HepG2 (cell line): Measurements from ENCODE around the gene STMN1. TPM values are rescaled to one million over a fixed set of nuclear protein-coding genes. Genes with fewer than 3 reads are reported as not detected.

ENCODE experiments used
- GPN1 ChIP-seq: sonication (generic); formaldehyde crosslinking; IDR thresholded peaks from 2 replicates; pipeline ENCODE4 v1.5.1; 2020; ENCODE audit warnings: missing genetic modification reagents, borderline replicate concordance
- PHF8 ChIP-seq: sonication (generic); formaldehyde crosslinking; IDR thresholded peaks from 2 replicates; pipeline ENCODE4 v1.5.0; 2020; ENCODE audit warnings: missing genetic modification reagents
- PTBP1 ChIP-seq: fragments of 200-400 bp; formaldehyde crosslinking; IDR thresholded peaks from 2 replicates; pipeline ENCODE4 v1.6.1; 2018; ENCODE audit warnings: low read length, low read depth; ENCODE audit not compliant: poor library complexity, severe bottlenecking
- ZNF629 ChIP-seq: sonication (generic); formaldehyde crosslinking; conservative IDR thresholded peaks from 2 replicates; pipeline ENCODE4 v1.5.0; 2020; ENCODE audit warnings: missing genetic modification reagents
- polyA plus RNA-seq, 8 experiments: library from polyadenylated mRNA; depleted of rRNA in 3 of 8; stranded (reverse) in 7 of 8; unstranded in 1 of 8; fragments of >200 nt; fragmentation: Illumina TruSeq in 4 of 8; extraction: Trizol in 4 of 8; gene quantifications; 2 replicates each; pipeline versions ENCODE4 v1.2.1 to v1.2.3, GENCODE V29; 2011 to 2016; ENCODE audit warnings: low read depth in 4 of 8, missing spikeins in 1 of 8, mixed read lengths in 1 of 8; ENCODE audit not compliant: insufficient read depth in 1 of 8
- total RNA-seq, 5 experiments: library from RNA; depleted of rRNA; stranded (reverse); fragments of >200 nt; fragmentation: Illumina TruSeq; extraction: Trizol; gene quantifications; 2 replicates each; pipeline ENCODE4 v1.2.3, GENCODE V29; 2016; ENCODE audit warnings: low read depth in 1 of 5
- TF ChIP-seq, protein P1 (sequence below), 2 experiments: fragments of 450-650 bp in 1 of 2; sonication (generic) in 1 of 2; formaldehyde crosslinking in 1 of 2; IDR thresholded peaks; 2 replicates each; pipeline versions ENCODE4 v1.6.1 to v1.8.0; 2016 to 2022; ENCODE audit warnings: antibody characterized with exemption in 1 of 2, mild to moderate bottlenecking in 1 of 2, missing genetic modification reagents in 1 of 2
- TF ChIP-seq, protein P2 (sequence below): IDR thresholded peaks from 2 replicates; pipeline ENCODE4 v1.6.1; 2018; ENCODE audit warnings: missing genetic modification reagents, mild to moderate bottlenecking, missing compliant biosample characterization
- TF ChIP-seq, protein P3 (sequence below): sonication (generic); formaldehyde crosslinking; IDR thresholded peaks from 2 replicates; pipeline ENCODE4 v1.5.0; 2020; ENCODE audit warnings: mild to moderate bottlenecking, missing genetic modification reagents
- TF ChIP-seq, protein P4 (sequence below): IDR thresholded peaks from 2 replicates; pipeline ENCODE4 v1.6.1; 2016; ENCODE audit warnings: missing compliant biosample characterization, missing genetic modification reagents, borderline replicate concordance
- TF ChIP-seq, protein P5 (sequence below): sonication (generic); formaldehyde crosslinking; IDR thresholded peaks from 2 replicates; pipeline ENCODE4 v1.5.0; 2020; ENCODE audit warnings: missing genetic modification reagents
- TF ChIP-seq, protein P6 (sequence below): sonication (generic); formaldehyde crosslinking; IDR thresholded peaks from 2 replicates; pipeline ENCODE4 v1.8.1; 2023; ENCODE audit warnings: mild to moderate bottlenecking, missing genetic modification reagents

The STMN1 gene
- total and polyA plus RNA-seq, 2 of the 13 experiments (the other 11 are each of a cell fraction or from before 2014, with no cell fraction given) = 45.9 to 409 TPM

DNA sequence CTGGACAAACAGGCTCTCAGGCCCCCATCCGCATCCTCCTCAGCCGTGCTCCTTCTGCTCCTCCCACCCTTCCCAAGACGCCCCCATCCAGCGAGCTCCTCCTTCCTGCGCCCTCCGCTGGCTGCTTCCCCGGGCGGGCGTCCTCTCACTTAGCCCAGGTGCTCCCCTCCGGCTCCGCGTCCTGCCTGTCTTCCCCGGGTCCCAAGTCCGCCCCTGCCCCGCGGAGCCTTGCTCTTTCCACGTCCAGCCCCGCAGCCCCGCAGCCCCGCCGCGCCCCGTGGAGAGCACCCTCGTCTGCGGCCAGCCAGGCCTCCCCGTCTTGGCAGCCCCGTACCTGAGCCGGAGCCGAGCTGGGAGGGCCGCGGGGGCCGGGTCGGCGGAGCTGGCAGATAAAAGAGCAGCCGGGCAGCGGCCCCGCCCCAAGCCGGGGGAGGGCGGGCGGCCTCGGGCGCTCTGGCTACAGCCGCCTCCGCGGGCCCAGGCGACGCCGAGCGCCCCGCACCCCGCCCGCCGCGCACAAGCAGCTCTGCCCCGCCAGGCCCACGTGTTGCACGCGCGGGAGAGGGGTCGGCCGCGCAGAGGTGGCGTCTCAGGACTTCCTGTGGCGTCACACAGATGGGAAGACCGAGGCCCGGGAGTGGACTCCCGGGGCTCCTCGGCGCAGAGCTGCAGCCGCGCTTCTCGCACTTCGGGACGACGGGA lies 30.9 kb downstream of the STMN1 start, which contains the start of gene PAQR7 (continued):
- TF ChIP-seq, protein P1, sequence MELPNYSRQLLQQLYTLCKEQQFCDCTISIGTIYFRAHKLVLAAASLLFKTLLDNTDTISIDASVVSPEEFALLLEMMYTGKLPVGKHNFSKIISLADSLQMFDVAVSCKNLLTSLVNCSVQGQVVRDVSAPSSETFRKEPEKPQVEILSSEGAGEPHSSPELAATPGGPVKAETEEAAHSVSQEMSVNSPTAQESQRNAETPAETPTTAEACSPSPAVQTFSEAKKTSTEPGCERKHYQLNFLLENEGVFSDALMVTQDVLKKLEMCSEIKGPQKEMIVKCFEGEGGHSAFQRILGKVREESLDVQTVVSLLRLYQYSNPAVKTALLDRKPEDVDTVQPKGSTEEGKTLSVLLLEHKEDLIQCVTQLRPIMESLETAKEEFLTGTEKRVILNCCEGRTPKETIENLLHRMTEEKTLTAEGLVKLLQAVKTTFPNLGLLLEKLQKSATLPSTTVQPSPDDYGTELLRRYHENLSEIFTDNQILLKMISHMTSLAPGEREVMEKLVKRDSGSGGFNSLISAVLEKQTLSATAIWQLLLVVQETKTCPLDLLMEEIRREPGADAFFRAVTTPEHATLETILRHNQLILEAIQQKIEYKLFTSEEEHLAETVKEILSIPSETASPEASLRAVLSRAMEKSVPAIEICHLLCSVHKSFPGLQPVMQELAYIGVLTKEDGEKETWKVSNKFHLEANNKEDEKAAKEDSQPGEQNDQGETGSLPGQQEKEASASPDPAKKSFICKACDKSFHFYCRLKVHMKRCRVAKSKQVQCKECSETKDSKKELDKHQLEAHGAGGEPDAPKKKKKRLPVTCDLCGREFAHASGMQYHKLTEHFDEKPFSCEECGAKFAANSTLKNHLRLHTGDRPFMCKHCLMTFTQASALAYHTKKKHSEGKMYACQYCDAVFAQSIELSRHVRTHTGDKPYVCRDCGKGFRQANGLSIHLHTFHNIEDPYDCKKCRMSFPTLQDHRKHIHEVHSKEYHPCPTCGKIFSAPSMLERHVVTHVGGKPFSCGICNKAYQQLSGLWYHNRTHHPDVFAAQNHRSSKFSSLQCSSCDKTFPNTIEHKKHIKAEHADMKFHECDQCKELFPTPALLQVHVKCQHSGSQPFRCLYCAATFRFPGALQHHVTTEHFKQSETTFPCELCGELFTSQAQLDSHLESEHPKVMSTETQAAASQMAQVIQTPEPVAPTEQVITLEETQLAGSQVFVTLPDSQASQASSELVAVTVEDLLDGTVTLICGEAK (IDR thresholded peaks at IDR 0.05) = no peak
- TF ChIP-seq, protein P1 (CRISPR knock-in tag; IDR thresholded peaks at IDR 0.05) = peak; percentile 56; the same call in 1 of the 2 replicates
- TF ChIP-seq, protein P2, sequence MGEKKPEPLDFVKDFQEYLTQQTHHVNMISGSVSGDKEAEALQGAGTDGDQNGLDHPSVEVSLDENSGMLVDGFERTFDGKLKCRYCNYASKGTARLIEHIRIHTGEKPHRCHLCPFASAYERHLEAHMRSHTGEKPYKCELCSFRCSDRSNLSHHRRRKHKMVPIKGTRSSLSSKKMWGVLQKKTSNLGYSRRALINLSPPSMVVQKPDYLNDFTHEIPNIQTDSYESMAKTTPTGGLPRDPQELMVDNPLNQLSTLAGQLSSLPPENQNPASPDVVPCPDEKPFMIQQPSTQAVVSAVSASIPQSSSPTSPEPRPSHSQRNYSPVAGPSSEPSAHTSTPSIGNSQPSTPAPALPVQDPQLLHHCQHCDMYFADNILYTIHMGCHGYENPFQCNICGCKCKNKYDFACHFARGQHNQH (CRISPR knock-in tag) = 0 out of 2 replicates have a peak, but pooled peaks have one; percentile 76
- TF ChIP-seq, protein P3, sequence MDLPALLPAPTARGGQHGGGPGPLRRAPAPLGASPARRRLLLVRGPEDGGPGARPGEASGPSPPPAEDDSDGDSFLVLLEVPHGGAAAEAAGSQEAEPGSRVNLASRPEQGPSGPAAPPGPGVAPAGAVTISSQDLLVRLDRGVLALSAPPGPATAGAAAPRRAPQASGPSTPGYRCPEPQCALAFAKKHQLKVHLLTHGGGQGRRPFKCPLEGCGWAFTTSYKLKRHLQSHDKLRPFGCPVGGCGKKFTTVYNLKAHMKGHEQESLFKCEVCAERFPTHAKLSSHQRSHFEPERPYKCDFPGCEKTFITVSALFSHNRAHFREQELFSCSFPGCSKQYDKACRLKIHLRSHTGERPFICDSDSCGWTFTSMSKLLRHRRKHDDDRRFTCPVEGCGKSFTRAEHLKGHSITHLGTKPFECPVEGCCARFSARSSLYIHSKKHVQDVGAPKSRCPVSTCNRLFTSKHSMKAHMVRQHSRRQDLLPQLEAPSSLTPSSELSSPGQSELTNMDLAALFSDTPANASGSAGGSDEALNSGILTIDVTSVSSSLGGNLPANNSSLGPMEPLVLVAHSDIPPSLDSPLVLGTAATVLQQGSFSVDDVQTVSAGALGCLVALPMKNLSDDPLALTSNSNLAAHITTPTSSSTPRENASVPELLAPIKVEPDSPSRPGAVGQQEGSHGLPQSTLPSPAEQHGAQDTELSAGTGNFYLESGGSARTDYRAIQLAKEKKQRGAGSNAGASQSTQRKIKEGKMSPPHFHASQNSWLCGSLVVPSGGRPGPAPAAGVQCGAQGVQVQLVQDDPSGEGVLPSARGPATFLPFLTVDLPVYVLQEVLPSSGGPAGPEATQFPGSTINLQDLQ (CRISPR knock-in tag) = peak; percentile 74; the same call in 1 of the 2 replicates
- TF ChIP-seq ZNF629 (CRISPR knock-in tag) (peak; percentile 69; the same call in 1 of the 2 replicates), PHF8 (CRISPR knock-in tag) (peak; percentile 70), PTBP1 (no peak), GPN1 (no peak)
- TF ChIP-seq, protein P4, sequence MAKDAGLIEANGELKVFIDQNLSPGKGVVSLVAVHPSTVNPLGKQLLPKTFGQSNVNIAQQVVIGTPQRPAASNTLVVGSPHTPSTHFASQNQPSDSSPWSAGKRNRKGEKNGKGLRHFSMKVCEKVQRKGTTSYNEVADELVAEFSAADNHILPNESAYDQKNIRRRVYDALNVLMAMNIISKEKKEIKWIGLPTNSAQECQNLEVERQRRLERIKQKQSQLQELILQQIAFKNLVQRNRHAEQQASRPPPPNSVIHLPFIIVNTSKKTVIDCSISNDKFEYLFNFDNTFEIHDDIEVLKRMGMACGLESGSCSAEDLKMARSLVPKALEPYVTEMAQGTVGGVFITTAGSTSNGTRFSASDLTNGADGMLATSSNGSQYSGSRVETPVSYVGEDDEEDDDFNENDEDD (CRISPR knock-in tag) = peak; percentile 98
- TF ChIP-seq, protein P5, sequence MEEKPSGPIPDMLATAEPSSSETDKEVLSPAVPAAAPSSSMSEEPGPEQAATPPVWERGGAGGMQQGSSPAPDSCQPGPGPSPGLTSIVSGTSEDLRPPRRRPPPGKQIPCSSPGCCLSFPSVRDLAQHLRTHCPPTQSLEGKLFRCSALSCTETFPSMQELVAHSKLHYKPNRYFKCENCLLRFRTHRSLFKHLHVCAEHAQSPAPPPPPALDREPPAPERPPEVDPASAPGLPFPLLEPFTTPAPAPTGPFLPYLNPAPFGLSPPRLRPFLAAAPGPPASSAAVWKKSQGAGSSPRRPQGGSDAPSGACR (CRISPR knock-in tag) = no peak
- TF ChIP-seq, protein P6, sequence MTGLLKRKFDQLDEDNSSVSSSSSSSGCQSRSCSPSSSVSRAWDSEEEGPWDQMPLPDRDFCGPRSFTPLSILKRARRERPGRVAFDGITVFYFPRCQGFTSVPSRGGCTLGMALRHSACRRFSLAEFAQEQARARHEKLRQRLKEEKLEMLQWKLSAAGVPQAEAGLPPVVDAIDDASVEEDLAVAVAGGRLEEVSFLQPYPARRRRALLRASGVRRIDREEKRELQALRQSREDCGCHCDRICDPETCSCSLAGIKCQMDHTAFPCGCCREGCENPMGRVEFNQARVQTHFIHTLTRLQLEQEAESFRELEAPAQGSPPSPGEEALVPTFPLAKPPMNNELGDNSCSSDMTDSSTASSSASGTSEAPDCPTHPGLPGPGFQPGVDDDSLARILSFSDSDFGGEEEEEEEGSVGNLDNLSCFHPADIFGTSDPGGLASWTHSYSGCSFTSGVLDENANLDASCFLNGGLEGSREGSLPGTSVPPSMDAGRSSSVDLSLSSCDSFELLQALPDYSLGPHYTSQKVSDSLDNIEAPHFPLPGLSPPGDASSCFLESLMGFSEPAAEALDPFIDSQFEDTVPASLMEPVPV = peak; percentile 96; the same call in 1 of the 2 replicates
